CD1c-positive myeloid dendritic cell (primary cell): ENCODE data around the gene JMJD6.
A peak's percentile ranks its signal among the peaks of the same experiment; 100 is the strongest.
"Not testable (repeated sequence)": the region's sequence is repeated elsewhere in the genome, so short reads cannot be mapped to it uniquely, and the experiment has no call there.

ENCODE experiments used
- DNase-seq: peaks from one replicate; pipeline ENCODE4 v3.0.0-alpha.2; 2016; ENCODE audit errors: extremely low spot score

The JMJD6 gene

DNA sequence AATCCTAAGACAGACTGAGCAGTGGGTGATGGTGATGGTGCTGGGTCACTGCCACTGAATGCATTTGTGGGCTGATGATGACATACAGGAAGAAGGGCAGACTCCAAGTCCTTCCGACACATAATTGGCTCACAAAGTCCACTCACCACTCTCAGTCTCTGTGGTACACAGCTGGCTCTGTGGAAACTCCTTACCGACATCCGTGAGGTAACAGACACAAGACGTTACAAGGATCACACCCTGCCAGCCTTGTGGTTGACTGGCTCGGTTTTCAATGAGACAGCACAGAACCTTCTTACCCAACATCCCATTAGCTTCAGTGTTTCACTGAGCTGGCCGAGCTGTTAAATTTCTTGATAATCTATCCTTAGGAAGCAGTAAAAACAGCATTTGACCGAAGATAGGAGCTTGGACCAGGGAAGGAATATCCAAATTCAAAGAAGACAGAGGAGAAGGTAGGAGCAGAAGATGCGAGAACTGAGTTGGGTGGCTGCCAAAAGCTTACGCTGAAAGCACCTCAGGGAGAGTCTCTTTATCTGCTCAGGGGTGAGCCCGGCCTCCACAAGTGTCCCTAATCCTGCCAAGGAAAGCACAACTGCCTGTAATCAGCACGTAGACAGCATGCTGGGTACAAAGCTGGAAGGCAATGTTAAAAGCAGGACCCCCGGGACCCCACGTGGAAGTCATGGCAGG, 10.1 kb downstream of the JMJD6 start:
- peak; percentile 84 for DNase-seq

DNA sequence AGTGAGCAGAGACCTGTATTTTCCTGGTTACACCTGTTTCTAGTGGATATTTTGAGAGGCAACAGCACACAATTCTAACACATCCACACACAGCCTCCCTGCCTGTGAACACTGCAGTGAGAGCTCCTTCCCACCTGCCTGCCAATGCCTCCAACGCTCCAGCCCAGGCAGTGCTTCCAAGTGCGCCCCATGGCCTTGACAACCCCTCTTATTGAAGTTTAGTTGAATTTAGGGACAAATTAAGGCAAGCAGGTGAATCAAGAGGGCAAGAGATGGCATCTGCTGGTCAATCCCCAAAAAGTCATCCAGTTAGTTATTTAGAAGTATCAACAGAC, 10.9 kb downstream of the JMJD6 start:
- no peak for DNase-seq

- DNase-seq = peak; percentile 73
Observed at GRCh38 chr17:76714822-76715495, 11.4 kb downstream of the JMJD6 start.

- no peak for DNase-seq
Observed at GRCh38 chr17:76714336-76714735, 12.1 kb downstream of the JMJD6 start.

GRCh38 chr17:76713765-76714164, 12.6 kb downstream of the JMJD6 start:
- no peak for DNase-seq

DNA sequence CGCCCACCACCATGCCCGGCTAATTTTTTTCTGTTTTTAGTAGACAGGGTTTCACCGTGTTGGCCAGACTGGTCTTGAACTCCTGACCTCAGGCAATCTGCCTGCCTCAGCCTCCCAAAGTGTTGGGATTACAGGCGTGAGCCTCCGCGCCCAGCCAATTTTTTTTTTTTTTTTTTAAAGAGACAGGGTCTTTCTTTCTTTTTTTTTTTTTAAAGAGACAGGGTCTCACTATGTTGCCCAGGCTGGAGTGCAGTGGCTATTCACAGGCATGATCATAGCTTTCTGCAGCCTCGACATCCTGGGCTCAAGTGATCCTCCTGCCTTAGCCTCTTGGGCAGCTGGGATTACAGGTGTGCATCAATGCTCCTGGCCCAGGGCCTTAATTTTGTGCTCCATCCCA, 14.1 kb downstream of the JMJD6 start:
- not testable (repeated sequence) for DNase-seq

DNA sequence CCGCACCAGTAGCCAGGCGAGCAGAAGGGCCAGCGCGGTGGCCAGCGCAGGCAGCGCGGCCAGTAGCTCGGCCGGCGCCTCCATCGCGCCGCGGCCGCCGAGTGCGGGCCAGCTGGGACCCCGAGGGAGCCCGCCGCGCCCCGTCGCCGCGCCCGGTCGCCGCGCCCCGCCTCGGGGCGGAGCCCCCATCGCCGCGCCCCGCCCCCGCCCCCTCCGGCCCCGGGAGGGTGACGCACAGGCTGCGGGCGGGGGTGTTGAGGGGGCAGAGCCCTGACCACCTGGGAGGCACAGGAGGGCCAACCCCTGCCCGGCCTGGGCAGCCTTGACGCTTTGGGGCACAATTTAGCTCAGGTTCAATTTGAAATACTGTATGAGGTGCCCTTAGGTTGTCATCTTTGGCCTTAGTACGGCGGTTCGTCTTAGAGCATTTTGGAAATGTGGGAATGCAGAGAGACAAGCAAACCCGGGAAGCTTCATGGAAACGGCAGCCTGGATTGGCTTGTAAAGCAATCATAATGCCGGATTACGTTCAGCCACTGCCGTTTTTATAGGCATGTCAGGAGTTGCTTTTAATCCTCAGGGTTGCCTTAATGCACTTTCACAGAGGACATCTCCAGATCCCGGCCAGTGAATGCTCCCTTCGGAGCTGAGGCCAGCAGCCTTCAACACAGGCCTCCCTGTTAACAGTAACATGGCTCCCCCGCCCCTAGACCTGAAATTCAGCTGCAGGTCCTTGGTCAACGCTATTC, 15.4 kb downstream of the JMJD6 start, which contains the start of gene MXRA7:
Gene MXRA7 (minus strand): TSS at position 103 of the 749 bp plus-strand sequence. CDS start 19 bp downstream, at position 84.
- DNase-seq = peak; percentile 58

DNA sequence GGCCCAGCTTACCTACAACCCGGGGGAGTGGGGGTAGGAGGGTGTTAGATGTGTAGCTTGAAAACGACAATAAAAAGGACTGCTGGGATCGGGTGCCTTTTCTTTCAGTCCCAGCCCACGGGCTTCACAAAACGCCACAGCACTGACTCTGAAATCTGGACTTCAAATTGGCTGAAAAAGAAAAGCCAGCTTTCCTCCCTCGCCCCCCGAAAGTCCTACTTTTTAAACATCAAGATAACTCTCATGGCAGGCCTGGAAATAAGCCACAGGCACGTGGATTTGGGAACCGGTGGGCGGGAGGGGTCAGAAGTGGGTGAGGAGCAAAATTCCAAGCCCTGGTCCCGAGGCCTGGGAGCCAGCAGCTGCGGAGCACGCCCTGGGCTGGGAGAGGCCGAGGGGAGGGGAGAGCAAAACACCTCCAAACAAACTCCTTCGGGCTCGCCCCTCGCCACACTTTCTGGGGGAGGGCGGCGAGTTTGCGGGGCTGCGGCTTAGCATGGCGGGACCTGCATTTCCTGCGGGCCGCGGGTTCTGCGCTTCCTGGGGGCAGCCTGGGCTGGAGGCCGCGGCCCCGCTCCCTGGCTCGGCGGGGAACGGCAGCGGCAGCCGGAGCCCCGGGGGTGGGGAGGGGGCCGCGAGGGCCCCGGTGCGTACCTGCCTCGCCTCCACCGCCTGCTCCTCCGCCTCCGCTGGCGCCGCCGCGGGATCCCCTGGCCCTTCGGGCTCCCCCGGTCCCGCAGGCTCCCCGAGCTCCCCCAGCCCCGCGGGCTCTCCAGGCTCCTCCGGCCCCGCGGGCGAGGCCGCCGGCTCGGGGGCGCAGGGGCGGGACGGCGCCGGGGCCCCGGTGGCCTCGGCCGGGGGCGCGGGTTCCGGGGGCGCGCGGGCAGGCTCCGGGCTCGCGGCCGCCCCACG, 16.2 kb downstream of the JMJD6 start:
- DNase-seq = not testable (repeated sequence)

- no peak for DNase-seq
Observed at GRCh38 chr17:76709077-76709950, 17.1 kb downstream of the JMJD6 start.

- DNase-seq = no peak
Observed at GRCh38 chr17:76707985-76708807, 18.2 kb downstream of the JMJD6 start.

- DNase-seq = no peak
Observed at GRCh38 chr17:76706817-76707216, 19.6 kb downstream of the JMJD6 start.

GRCh38 chr17:76704805-76705204, 21.6 kb downstream of the JMJD6 start:
- no peak for DNase-seq

- DNase-seq = no peak
Observed at GRCh38 chr17:76702941-76703637, 23.3 kb downstream of the JMJD6 start.

- no peak for DNase-seq
Observed at GRCh38 chr17:76702076-76702475, 24.3 kb downstream of the JMJD6 start.

- DNase-seq = no peak
Observed at GRCh38 chr17:76701471-76701967, 24.9 kb downstream of the JMJD6 start.

DNA sequence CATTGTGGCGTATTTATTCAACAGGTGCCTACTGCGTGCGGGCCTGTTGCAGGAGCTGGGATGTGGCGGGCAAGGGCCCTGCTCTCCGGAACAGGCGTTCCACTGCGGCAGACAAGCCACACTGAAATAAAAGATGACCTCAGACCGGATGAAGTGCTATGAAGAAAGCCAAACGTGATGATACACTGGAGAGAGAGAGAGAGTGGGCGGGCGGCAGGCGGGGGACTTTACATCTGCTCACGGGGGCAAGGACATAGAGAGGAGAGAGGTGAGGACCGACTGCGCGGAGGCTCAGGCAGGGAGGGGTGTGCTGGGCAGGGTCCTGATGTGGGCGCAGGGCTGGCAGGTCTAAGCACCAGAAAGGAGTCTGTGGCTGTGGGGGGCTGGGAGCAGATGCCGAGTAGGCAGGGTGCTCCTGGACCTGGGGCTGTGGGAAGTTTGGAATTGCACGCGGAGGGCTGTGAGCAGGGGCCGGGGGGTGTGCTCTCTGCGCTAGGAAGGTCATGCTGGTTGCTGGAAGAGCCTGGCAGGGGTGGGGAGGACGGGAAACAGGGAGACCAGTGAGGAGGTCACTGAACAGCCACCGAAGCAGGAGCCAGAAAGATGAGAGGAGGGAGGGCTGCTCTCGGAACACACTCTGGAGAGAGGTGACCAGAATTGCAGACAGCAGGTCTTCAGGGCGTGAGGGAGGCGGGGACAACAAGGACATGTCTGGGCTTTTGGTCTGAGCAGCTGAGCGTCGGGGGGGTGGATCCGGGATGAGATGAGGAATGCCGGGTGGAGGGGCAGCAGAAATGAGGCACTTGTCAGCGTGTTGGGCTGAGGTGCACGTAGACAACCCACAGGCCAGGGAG, 25.6 kb downstream of the JMJD6 start:
- DNase-seq = no peak

GRCh38 chr17:76700270-76700616, 26.2 kb downstream of the JMJD6 start:
- no peak for DNase-seq

GRCh38 chr17:76698466-76698977, 27.9 kb downstream of the JMJD6 start:
- not testable (repeated sequence) for DNase-seq
